Fibroblast of lung (primary cell): Measurements from ENCODE around the gene SLC8A2. TPM values are rescaled to one million over a fixed set of nuclear protein-coding genes. Genes with fewer than 3 reads are reported as not detected.

Source experiments
- DNase-seq, 2 donors: peaks; one replicate each; pipeline versions ENCODE4 v3.0.0 to v3.0.0-alpha.2; 2010; ENCODE audit warnings: low read depth in 2 of 2
- H2AFZ ChIP-seq: 2 replicates; pipeline ENCODE4 v1.5.1; 2012; ENCODE audit warnings: low read length, control low read depth, inconsistent platforms
- H3K27ac ChIP-seq: 2 replicates; pipeline ENCODE4 v1.5.1; 2011; ENCODE audit warnings: low read length, control low read depth; ENCODE audit not compliant: insufficient read depth
- H3K27me3 ChIP-seq: 2 replicates; pipeline ENCODE4 v1.5.1; 2011; ENCODE audit warnings: mild to moderate bottlenecking, low read length; ENCODE audit not compliant: control insufficient read depth, insufficient read depth
- H3K36me3 ChIP-seq: 2 replicates; pipeline ENCODE4 v1.5.1; 2011; ENCODE audit warnings: low read length; ENCODE audit not compliant: control insufficient read depth, insufficient read depth
- H3K4me1 ChIP-seq: 2 replicates; pipeline ENCODE4 v1.5.1; 2011; ENCODE audit warnings: low read length; ENCODE audit not compliant: control insufficient read depth, insufficient read depth; ENCODE audit errors: extremely low read depth
- H3K4me2 ChIP-seq: 2 replicates; pipeline ENCODE4 v1.5.1; 2011; ENCODE audit warnings: low read length, control low read depth; ENCODE audit not compliant: insufficient read depth; ENCODE audit errors: extremely low read depth
- H3K4me3 ChIP-seq, 4 experiments: fragments of 200-600 bp in 1 of 4; sonication (generic) in 1 of 4; replicated peaks in 1 of 4; 2 replicates each; pipeline ENCODE4 v1.5.1; 2011 to 2016; ENCODE audit warnings: low read length in 4 of 4, low read depth in 3 of 4, mild to moderate bottlenecking in 3 of 4, control low read depth in 2 of 4, inconsistent platforms in 1 of 4, mixed read lengths in 1 of 4; ENCODE audit not compliant: insufficient read depth in 1 of 4; ENCODE audit errors: control extremely low read depth in 1 of 4
- H3K79me2 ChIP-seq: 2 replicates; pipeline ENCODE4 v1.5.1; 2012; ENCODE audit warnings: mild to moderate bottlenecking, low read length, inconsistent platforms; ENCODE audit not compliant: control insufficient read depth, insufficient read depth
- H3K9ac ChIP-seq: 2 replicates; pipeline ENCODE4 v1.5.1; 2011; ENCODE audit warnings: mild to moderate bottlenecking, low read length, control low read depth; ENCODE audit not compliant: insufficient read depth
- H3K9me3 ChIP-seq: 2 replicates; pipeline ENCODE4 v1.5.1; 2012; ENCODE audit warnings: low read depth, low read length; ENCODE audit not compliant: control insufficient read depth, insufficient read depth
- H4K20me1 ChIP-seq: 2 replicates; pipeline ENCODE4 v1.5.1; 2011; ENCODE audit warnings: low read length; ENCODE audit not compliant: control insufficient read depth, insufficient read depth; ENCODE audit errors: extremely low read depth
- CTCF ChIP-seq, 2 donors: IDR thresholded peaks in 1 of 2; conservative IDR thresholded peaks in 1 of 2; 1 replicate in 1 of 2; 2 replicates in 1 of 2; pipeline ENCODE4 v1.5.1; 2011 to 2012; ENCODE audit warnings: low read length in 2 of 2, control low read depth in 1 of 2, inconsistent platforms in 1 of 2, low read depth in 1 of 2, mild to moderate bottlenecking in 1 of 2
- EZH2 ChIP-seq: IDR thresholded peaks from 2 replicates; pipeline ENCODE4 v1.5.1; 2012; ENCODE audit warnings: low read length, control low read depth, mild to moderate bottlenecking; ENCODE audit errors: missing control alignments
- polyA plus RNA-seq, 2 donors: library from polyadenylated mRNA; depleted of rRNA in 1 of 2; stranded (reverse) in 1 of 2; unstranded in 1 of 2; fragments of >200 nt; gene quantifications; 2 replicates each; pipeline ENCODE4 v1.2.1, GENCODE V29; 2011 to 2012; ENCODE audit warnings: missing spikeins in 1 of 2
- total RNA-seq: library from RNA; depleted of rRNA; stranded (reverse); fragments of >200 nt; gene quantifications from 2 replicates; pipeline ENCODE4 v1.2.1, GENCODE V29; 2014

Gene SLC8A2
- total and polyA plus RNA-seq, 2 donors (not counting 1 experiment from before 2014, with no cell fraction given): under 0.01 TPM; not detected in 1

GRCh38 chr19:47406711-47407416 lies 64.8 kb downstream of the SLC8A2 start:
- H3K79me2 ChIP-seq: no peaks in the 10 kb centered on the region
- no peaks in the 10 kb centered on the region for H3K4me1 ChIP-seq
- H3K27me3 ChIP-seq: no peaks in the 10 kb centered on the region
- no peaks in the 10 kb centered on the region for H3K36me3 ChIP-seq
- no peak overlapping the region for H3K27ac ChIP-seq
- no peaks in the 10 kb centered on the region for H4K20me1 ChIP-seq
- no peak for DNase-seq
- no peaks in the 10 kb centered on the region for H3K9me3 ChIP-seq
- no peak overlapping the region for H2AFZ ChIP-seq
- no peak overlapping the region for H3K4me3 ChIP-seq
- H3K4me2 ChIP-seq: no peak overlapping the region
- H3K9ac ChIP-seq: no peak overlapping the region
- TF ChIP-seq CTCF (conservative IDR thresholded peaks at IDR 0.05 in 1 of 2, IDR thresholded peaks at IDR 0.05 in 1 of 2; ENCODE audit: low read depth in 1 of 2, low read length in 2 of 2) (no peak), EZH2 (no peak)

- no peak for DNase-seq
- no peaks in the 10 kb centered on the region for H4K20me1 ChIP-seq
- no peaks in the 10 kb centered on the region for H3K9me3 ChIP-seq
- no peaks in the 10 kb centered on the region for H3K79me2 ChIP-seq
- no peaks in the 10 kb centered on the region for H3K27me3 ChIP-seq
- H3K4me3 ChIP-seq: no peak overlapping the region
- no peak overlapping the region for H3K9ac ChIP-seq
- H3K27ac ChIP-seq: no peak overlapping the region
- H3K36me3 ChIP-seq: no peaks in the 10 kb centered on the region
- H3K4me2 ChIP-seq: no peak overlapping the region
- H3K4me1 ChIP-seq: no peaks in the 10 kb centered on the region
- no peak for TF ChIP-seq CTCF (conservative IDR thresholded peaks at IDR 0.05 in 1 of 2, IDR thresholded peaks at IDR 0.05 in 1 of 2; ENCODE audit: low read depth in 1 of 2, low read length in 2 of 2)
- TF ChIP-seq EZH2: no peak
- no peak overlapping the region for H2AFZ ChIP-seq
Measured at GRCh38 chr19:47405854-47406417, 65.8 kb downstream of the SLC8A2 start.

GRCh38 chr19:47405197-47405550 lies 66.5 kb downstream of the SLC8A2 start:
- no peak for DNase-seq
- H3K9ac ChIP-seq: no peak overlapping the region
- TF ChIP-seq CTCF (conservative IDR thresholded peaks at IDR 0.05 in 1 of 2, IDR thresholded peaks at IDR 0.05 in 1 of 2; ENCODE audit: low read depth in 1 of 2, low read length in 2 of 2) (no peak), EZH2 (no peak)

More at GRCh38 chr19:47405197-47405550, 66.5 kb downstream of the SLC8A2 start:
- Histone ChIP-seq H3K4me1 (no peaks in the 10 kb centered on the region), H3K9me3 (no peaks in the 10 kb centered on the region), H3K36me3 (no peaks in the 10 kb centered on the region), H3K27ac (no peak overlapping the region), H4K20me1 (no peaks in the 10 kb centered on the region), H3K27me3 (no peaks in the 10 kb centered on the region), H3K79me2 (no peaks in the 10 kb centered on the region), H2AFZ (no peak overlapping the region), H3K4me3 (no peak overlapping the region), H3K4me2 (no peak overlapping the region)
